Measurements from ENCODE around the gene CCDC198.

GRCh38 chr14:57464008-57464730, 29.5 kb downstream of the CCDC198 start:
- TF ChIP-seq CTCF (conservative IDR thresholded peaks at IDR 0.05; ENCODE audit: low read depth, low read length) (no peak), EZH2 (IDR thresholded peaks at IDR 0.05; ENCODE audit: low read length, unreplicated experiment) (no peak)

Data from PC-3 (cell line).